H1 (cell line): ENCODE results near the gene ADAMTS16. TPM values are rescaled to one million over a fixed set of nuclear protein-coding genes. Genes with fewer than 3 reads are reported as not detected.

Experiments used
- SUZ12 ChIP-seq: fragments of 200-600 bp; sonication (generic); IDR thresholded peaks from 2 replicates; pipeline ENCODE4 v1.6.1; 2012; ENCODE audit warnings: mild to moderate bottlenecking, inconsistent platforms, low read length, moderate library complexity, mixed read lengths
- polyA plus RNA-seq, 7 experiments: library from polyadenylated mRNA; depleted of rRNA in 3 of 7; stranded (reverse) in 5 of 7; unstranded in 2 of 7; fragments of >200 nt in 5 of 7; fragments of 200-250 nt in 2 of 7; gene quantifications; 1 replicate in 5 of 7; 2 replicates in 1 of 7; 4 replicates in 1 of 7; pipeline versions ENCODE4 v1.2.1 to v1.2.3, GENCODE V29; 2011 to 2013; ENCODE audit warnings: missing spikeins in 2 of 7, mixed read lengths in 2 of 7
- total RNA-seq: library from RNA; stranded (reverse); fragmentation: NEBNext Ultra II Directional; extraction: Animal tissue kit (Norgen Biotek cat#: 25700); gene quantifications from 2 replicates; pipeline ENCODE4 v1.2.1, GENCODE V29; 2021

ADAMTS16 gene
- total and polyA plus RNA-seq, 2 of the 8 experiments (the other 6 are each of a cell fraction or from before 2014, with no cell fraction given), result 3.7 to 16.0 TPM

DNA sequence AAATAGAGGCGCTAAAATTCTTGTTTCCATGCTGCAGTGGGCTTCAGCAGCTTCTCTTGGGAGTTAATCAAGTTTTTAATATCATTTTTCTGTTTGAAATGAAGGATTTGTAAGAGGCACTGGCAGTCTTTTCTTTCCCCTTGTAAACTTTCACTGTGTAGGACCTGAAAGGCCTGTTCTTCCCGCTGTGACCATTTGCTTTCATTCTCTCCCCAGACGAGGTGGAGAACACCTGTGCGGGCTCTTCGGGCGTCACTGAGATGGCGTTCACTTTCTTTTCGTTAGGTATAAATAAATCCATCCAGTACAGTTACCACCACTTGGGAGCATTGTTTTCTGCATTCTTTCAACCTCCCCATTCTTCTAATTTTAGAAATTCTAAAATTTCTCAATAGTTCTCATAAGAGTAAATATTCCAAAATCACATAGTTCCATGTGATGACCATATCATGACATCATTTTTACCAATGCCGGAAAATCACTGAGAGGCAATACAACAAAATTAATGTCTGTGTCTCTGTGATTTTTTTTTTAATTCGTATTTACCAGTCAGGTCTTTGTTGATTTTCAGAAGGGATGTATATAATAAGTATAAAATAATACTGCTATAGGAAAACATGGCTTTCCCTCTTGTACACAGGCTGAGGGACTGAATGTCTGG, 150.7 kb downstream of the ADAMTS16 start (continued):
- no peak for TF ChIP-seq SUZ12
- TF ChIP-seq, all 59 proteins: peak for 0
